HG02623 (cell line): ENCODE data around the gene ARHGEF18.
A peak's percentile ranks its signal among the peaks of the same experiment; 100 is the strongest.
"Not testable (repeated sequence)": the region's sequence is repeated elsewhere in the genome, so short reads cannot be mapped to it uniquely, and the experiment has no call there.

Experiments
- ATAC-seq: cut with Tn5 transposase; IDR thresholded peaks from one replicate; pipeline ENCODE4 v1.9.1; 2021; ENCODE audit warnings: moderate library complexity; ENCODE audit not compliant: unreplicated experiment

Gene ARHGEF18

GRCh38 chr19:7348587-7349230, at the start of gene ARHGEF18:
Gene ARHGEF18 (plus strand): TSS chr19:7348937. CDS start chr19:7362891, 13,954 bp downstream.
- ATAC-seq: no peak

DNA sequence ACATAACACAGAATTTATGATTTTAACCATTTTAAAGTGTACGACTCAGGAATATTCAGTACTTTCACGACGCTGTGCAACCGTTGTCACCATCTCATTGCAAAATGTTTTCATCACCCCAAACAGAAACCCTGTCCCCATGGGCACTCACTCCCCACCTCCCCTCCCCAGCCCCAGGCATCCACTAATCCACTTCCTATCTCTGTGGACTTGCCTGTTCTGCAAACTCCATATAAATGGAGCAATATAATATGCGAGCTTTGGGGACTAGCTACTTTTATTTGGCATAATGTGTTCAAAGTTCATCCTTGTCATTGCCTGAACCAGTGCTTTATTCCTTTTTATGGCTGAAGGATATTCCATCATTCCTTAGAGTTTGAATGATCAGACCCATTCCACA, 47.2 kb upstream of the ARHGEF18 start:
- ATAC-seq: no peak

GRCh38 chr19:7303470-7303869, 45.3 kb upstream of the ARHGEF18 start:
- no peak for ATAC-seq

GRCh38 chr19:7304200-7304599, 44.5 kb upstream of the ARHGEF18 start:
- no peak for ATAC-seq

GRCh38 chr19:7307590-7308218, 41.0 kb upstream of the ARHGEF18 start:
- ATAC-seq: no peak

DNA sequence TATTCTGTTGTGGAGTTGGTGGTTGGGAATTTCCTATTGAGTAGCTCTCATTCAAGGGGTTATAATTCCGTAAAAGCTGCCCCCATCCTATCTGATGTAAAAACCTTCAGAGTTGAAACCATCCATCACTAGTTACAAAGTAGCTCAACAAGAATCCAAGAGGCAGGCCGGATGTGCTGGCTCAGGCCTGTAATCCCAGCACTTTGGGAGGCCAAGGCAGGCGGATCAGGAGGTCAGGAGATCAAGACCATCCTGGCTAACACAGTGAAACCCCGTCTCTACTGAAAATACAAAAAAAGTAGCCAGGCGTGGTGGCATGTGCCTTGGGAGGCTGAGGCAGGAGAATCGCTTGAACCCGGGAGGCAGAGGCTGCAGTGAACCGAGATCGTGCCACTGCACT, 40.4 kb upstream of the ARHGEF18 start:
- not testable (repeated sequence) for ATAC-seq

DNA sequence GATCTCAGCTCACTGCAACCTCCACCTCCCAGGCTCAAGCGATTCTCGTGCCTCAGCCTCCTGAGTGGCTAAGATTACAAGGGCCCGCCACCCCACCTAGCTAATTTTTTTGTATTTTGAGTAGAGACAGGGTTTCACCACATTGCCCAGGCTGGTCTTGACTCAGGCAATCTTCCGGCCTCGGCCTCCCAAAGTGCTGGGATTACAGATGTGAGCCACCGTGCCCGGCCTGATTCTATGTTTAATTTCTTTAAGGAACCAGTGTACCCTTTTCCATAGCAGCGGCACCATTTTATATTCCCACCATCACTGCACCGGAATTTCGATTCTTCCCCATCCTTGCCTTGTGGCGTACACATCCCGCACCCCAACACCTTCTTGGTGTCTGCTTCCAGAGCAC, 36.8 kb upstream of the ARHGEF18 start:
- no peak for ATAC-seq

DNA sequence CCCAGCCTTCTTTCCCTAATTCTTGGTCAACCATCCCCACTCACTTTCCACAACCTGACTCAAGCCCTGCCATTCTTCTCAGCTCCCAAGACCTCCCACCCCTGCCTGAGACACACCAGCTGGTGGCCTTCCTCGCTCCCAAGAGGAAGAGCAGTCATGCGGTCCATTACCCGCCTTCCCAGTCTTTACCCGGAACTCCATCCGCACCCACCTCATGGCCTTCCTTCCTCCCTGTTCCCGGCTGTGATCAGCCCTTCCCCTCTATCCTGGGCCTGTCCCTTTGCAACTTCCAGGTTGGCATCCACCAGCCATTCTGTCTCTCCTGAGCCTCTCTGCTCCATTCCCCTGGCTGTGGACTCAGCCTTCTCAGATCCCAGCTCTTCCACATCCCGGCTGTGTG, 35.9 kb upstream of the ARHGEF18 start:
- no peak for ATAC-seq

- ATAC-seq: no peak
These were observed 30.6 kb upstream of the ARHGEF18 start for GRCh38 chr19:7318176-7318575.

DNA sequence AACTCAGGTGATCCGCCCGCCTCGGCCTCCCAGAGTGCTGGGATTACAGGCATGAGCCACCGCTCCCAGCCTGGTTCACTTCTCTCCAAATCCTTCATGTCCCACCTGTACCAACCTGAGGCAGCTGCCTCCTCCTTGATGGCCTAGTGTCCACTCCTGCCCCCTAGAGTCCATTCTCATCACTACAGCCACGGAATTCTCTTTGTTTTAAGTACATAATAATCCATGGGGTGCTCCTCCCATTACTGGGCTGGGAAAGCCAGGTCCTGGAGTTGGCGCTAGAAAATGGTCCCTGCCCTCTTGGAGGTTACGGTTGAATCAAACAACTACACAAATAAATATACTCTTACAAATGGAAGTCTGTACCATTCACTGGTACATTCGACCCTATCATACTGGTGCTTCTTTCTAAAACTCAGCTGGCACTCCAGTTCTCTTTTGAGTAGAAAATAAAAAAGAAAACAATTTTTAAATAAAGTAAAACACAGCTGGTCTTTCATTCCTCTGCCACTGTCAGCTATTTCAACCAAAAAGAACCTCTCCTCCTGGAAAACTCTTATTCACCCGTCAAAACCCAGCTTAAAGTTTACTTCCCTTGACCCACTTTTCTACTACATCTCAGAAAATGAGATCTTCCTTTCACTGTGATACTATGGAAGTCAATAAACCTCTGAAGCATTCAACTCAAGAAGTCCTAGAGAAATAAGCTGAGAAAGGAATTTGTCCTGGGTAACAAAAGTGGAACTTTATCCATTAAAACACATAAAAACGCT, 22.4 kb upstream of the ARHGEF18 start:
- no peak for ATAC-seq

DNA sequence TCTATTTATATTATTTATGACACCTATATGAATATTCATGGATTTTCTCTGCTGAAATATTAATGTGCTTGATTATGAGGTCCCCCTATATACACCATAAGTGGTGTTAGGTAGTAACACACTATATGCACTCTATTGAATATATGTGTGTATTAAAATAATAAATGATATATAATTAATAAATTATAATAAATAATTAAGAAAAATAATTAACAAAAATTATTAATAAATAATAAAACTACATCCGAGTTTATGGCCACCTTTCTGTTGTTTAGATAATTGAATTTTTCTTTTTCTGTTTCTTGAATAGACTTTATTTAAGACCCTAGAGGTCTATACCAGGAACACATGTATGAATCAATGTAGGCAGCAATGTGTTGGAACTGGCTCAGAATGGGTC, 20.9 kb upstream of the ARHGEF18 start:
- ATAC-seq: no peak

GRCh38 chr19:7328647-7329046, 20.1 kb upstream of the ARHGEF18 start:
- ATAC-seq: no peak

DNA sequence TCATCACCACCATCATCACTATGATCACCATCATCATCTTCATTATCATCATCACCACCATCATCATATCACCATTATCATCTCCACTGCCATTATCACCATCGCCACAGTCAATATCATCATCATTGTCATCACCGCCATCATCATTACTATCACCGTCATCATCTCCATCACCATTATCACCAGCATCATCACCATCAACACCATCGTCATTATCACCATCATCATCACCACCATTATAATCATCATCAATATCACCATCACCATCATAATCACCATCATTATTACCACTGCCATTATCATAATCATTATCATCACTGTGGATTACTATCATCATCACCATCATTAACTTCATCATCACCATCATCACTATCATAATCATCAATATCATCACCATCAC, 17.3 kb upstream of the ARHGEF18 start:
- ATAC-seq: no peak

- no peak for ATAC-seq
These were observed 15.3 kb upstream of the ARHGEF18 start for GRCh38 chr19:7333198-7334118.

DNA sequence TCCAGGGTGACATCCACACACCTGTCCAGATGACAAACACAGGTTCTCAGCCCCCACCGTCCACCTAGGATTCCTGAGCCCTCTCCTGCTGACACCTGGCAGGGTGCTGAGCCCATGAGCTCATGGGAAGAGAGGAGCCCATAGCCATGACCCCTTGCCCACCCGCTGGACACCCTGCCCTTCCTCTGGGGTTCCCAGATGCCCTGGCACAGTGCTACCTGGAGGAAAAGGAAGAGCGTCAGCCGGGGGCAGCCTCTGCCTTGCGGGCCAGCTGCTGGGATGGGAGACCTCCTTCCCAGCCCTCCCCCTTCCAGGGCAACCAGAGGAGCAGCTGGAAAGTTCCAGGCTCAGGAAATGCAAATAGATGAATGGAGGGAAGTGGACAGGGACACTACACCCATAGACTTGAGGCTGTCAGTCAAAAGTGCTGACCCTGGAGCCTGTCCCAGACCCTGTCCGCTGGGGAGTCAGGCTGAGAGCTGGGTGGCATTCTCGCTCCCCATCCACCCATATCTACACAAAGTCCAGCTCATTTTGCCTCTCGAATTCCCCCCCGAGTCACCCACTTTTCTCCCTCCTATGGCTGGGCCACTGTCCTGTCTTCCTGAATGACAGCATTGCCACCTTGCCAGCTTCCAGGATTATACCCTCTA, 12.3 kb upstream of the ARHGEF18 start:
- ATAC-seq: no peak

- ATAC-seq: peak; percentile 63
These were observed 11.2 kb upstream of the ARHGEF18 start for GRCh38 chr19:7337380-7338194.

DNA sequence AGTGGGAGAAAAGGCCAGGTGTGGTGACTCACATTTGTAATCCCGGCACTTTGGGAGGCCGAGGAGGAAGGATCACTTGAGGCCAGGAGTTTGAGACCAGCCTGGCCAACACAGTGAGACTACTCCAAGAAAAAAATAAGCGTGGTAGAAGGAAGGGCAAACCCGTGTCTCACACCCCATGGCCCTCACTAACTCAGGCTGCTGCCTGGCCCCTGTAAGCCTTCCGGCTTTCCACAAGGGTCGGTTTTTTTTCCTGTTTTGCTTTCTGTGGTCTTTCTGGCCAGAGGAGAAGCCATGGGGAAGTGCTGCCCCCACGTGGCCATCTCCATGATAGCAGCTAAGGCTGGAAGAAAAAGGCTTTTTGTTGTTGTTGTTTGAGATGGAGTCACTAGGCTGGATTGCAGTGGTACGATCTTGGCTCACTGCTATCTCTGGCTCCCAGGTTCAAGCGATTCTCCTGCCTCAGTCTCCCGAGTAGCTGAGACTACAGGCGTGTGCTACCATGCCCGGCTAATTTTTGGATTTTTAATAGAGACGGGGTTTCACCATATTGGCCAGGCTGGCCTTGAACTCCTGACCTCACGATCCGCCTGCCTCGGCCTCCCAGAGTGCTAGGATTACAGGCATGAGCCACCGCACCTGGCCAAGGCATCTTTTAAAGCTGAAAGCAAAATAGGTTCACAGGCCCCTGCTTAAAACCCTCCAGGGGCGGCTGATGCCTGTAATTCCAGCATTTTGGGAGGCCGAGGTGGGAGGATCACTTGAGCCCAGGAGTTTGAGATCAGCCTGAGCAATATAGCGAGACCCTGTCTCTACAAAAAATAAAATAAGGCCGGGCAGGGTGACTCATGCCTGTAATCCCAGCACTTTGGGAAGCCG, 7.5 kb upstream of the ARHGEF18 start:
- no peak for ATAC-seq

GRCh38 chr19:7342143-7342542, 6.6 kb upstream of the ARHGEF18 start:
- ATAC-seq: no peak

DNA sequence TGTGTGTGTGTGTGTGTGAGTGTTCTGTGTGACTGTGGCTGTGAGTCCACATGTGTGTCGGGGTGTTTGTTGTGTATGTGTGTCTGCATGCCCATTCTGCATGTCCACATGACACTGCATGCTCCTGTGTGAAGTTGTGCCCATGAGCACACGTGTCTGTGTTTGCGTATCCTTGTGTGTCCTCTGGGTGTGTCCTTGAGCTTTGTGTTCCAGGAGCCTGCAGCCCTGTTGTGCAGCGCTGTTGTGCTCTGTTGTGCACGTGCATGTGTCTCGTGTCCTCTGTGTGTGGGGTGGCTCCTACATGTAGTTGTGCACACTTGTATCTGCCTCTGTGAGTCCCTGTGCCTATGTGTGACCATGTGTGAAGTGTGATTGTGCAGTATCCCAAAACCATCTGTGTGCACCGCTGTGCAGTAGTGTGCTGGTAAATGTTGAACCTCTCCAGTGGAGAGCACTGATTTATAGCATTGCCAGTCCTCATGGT, 2.2 kb upstream of the ARHGEF18 start:
- ATAC-seq: no peak
